Keratinocyte (primary cell): Measurements from ENCODE around the gene OR2V2. TPM values are rescaled to one million over a fixed set of nuclear protein-coding genes. Genes with fewer than 3 reads are reported as not detected.
A peak's percentile ranks its signal among the peaks of the same experiment; 100 is the strongest.

Experiments used
- DNase-seq: peaks from one replicate; pipeline ENCODE4 v3.0.0-alpha.2; 2011; ENCODE audit warnings: low read depth, missing footprints, low spot score
- FAIRE-seq: peaks from 2 replicates; lab custom pipeline; 2011; peaks lifted over from hg19 to GRCh38; lab: Jason Lieb, UNC
- H2AFZ ChIP-seq: 2 replicates; pipeline ENCODE4 v1.6.0; 2012; ENCODE audit warnings: low read length, control low read depth, inconsistent platforms; ENCODE audit not compliant: control insufficient read depth
- H3K27ac ChIP-seq: 2 replicates; pipeline ENCODE4 v1.5.1; 2011; ENCODE audit warnings: low read length; ENCODE audit not compliant: control insufficient read depth, insufficient read depth
- H3K27me3 ChIP-seq: 3 replicates; pipeline ENCODE4 v1.6.0; 2011; ENCODE audit warnings: low read length; ENCODE audit not compliant: control insufficient read depth, insufficient read depth; ENCODE audit errors: extremely low read depth
- H3K36me3 ChIP-seq, 2 experiments: 2 replicates in 1 of 2; 3 replicates in 1 of 2; pipeline ENCODE4 v1.5.1; 2011; ENCODE audit warnings: low read length in 2 of 2, mild to moderate bottlenecking in 1 of 2; ENCODE audit not compliant: control insufficient read depth in 2 of 2, insufficient read depth in 2 of 2; ENCODE audit errors: extremely low read depth in 1 of 2
- H3K4me1 ChIP-seq: 3 replicates; pipeline ENCODE4 v1.5.1; 2011; ENCODE audit warnings: low read length; ENCODE audit not compliant: control insufficient read depth, insufficient read depth; ENCODE audit errors: extremely low read depth
- H3K4me2 ChIP-seq: 3 replicates; pipeline ENCODE4 v1.6.0; 2011; ENCODE audit warnings: low read depth, low read length; ENCODE audit not compliant: control insufficient read depth, insufficient read depth; ENCODE audit errors: extremely low read depth
- H3K4me3 ChIP-seq, 3 experiments: fragments of 200-600 bp in 1 of 3; sonication (generic) in 1 of 3; 2 replicates in 2 of 3; 3 replicates in 1 of 3; pipeline ENCODE4 v1.5.1; 2011 to 2016; ENCODE audit warnings: low read length in 3 of 3, mild to moderate bottlenecking in 3 of 3, control low read depth in 2 of 3, inconsistent platforms in 1 of 3, low read depth in 1 of 3, mixed read lengths in 1 of 3, mixed run types in 1 of 3, moderate library complexity in 1 of 3; ENCODE audit not compliant: control insufficient read depth in 2 of 3, insufficient read depth in 2 of 3; ENCODE audit errors: extremely low read depth in 1 of 3
- H3K79me2 ChIP-seq: 2 replicates; pipeline ENCODE4 v1.6.0; 2012; ENCODE audit warnings: low read length; ENCODE audit not compliant: control insufficient read depth, insufficient read depth
- H3K9ac ChIP-seq: 3 replicates; pipeline ENCODE4 v1.6.0; 2011; ENCODE audit warnings: low read length; ENCODE audit not compliant: control insufficient read depth, insufficient read depth; ENCODE audit errors: extremely low read depth
- H3K9me1 ChIP-seq: 3 replicates; pipeline ENCODE4 v1.6.0; 2011; ENCODE audit warnings: low read length; ENCODE audit not compliant: control insufficient read depth, insufficient read depth; ENCODE audit errors: extremely low read depth
- H3K9me3 ChIP-seq: 2 replicates; pipeline ENCODE4 v1.5.1; 2012; ENCODE audit warnings: low read depth, low read length; ENCODE audit not compliant: control insufficient read depth
- H4K20me1 ChIP-seq: 3 replicates; pipeline ENCODE4 v1.6.0; 2011; ENCODE audit warnings: low read length; ENCODE audit not compliant: control insufficient read depth, insufficient read depth; ENCODE audit errors: extremely low read depth
- EZH2 ChIP-seq: IDR thresholded peaks from one replicate; pipeline ENCODE4 v1.6.1; 2012; ENCODE audit warnings: inconsistent platforms, mild to moderate bottlenecking, low read length, moderate library complexity
- dilution Hi-C: fragments of 300-500 bp; cut with MboI; formaldehyde crosslinking; loops from one replicate; pipeline ENCODE4 v1.7.0; 2020; ENCODE audit warnings: low sequenced_read_pairs; ENCODE audit not compliant: extremely low pct_ligation_motif_present
- polyA plus RNA-seq, 5 experiments: library from polyadenylated mRNA; depleted of rRNA in 3 of 5; stranded (reverse) in 3 of 5; stranded (forward) in 1 of 5; unstranded in 1 of 5; fragments of >200 nt; gene quantifications; 1 replicate in 1 of 5; 2 replicates in 3 of 5; 3 replicates in 1 of 5; pipeline versions ENCODE4 v1.2.1 to v1.2.3, GENCODE V29; 2011 to 2012; ENCODE audit warnings: missing spikeins in 2 of 5, low read depth in 1 of 5, low replicate concordance in 1 of 5
- TF ChIP-seq, protein P1 (sequence below), 3 experiments: IDR thresholded peaks in 1 of 3; conservative IDR thresholded peaks in 1 of 3; optimal IDR thresholded peaks in 1 of 3; 2 replicates in 2 of 3; 3 replicates in 1 of 3; pipeline versions ENCODE3 to v1.5.1; 2011; ENCODE audit warnings: low read length in 3 of 3, mild to moderate bottlenecking in 3 of 3, moderate library complexity in 2 of 3, control low read depth in 1 of 3, inconsistent platforms in 1 of 3; ENCODE audit not compliant: insufficient read depth in 2 of 3; ENCODE audit errors: extremely low read depth in 1 of 3

OR2V2 gene
- polyA plus RNA-seq, 1 donor (not counting 4 experiments of a cell fraction or from before 2014, with no cell fraction given) = not detected

GRCh38 chr5:181120761-181121160 lies 26.6 kb upstream of the OR2V2 start:
- H2AFZ ChIP-seq = no peak overlapping the region

GRCh38 chr5:181121675-181122561 lies 25.5 kb upstream of the OR2V2 start:
- dilution Hi-C loops = no loop called here
- H2AFZ ChIP-seq = peak overlapping the region; percentile 16
- peak overlapping the region; percentile 8 for H3K4me2 ChIP-seq
- H3K36me3 ChIP-seq = no peaks in the 10 kb centered on the region
- FAIRE-seq (no peak), DNase-seq (no peak)
- H4K20me1 ChIP-seq = no peaks in the 10 kb centered on the region
- no peak overlapping the region for H3K27ac ChIP-seq
- TF ChIP-seq, protein P1, sequence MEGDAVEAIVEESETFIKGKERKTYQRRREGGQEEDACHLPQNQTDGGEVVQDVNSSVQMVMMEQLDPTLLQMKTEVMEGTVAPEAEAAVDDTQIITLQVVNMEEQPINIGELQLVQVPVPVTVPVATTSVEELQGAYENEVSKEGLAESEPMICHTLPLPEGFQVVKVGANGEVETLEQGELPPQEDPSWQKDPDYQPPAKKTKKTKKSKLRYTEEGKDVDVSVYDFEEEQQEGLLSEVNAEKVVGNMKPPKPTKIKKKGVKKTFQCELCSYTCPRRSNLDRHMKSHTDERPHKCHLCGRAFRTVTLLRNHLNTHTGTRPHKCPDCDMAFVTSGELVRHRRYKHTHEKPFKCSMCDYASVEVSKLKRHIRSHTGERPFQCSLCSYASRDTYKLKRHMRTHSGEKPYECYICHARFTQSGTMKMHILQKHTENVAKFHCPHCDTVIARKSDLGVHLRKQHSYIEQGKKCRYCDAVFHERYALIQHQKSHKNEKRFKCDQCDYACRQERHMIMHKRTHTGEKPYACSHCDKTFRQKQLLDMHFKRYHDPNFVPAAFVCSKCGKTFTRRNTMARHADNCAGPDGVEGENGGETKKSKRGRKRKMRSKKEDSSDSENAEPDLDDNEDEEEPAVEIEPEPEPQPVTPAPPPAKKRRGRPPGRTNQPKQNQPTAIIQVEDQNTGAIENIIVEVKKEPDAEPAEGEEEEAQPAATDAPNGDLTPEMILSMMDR (optimal IDR thresholded peaks at IDR 0.05 in 1 of 3, IDR thresholded peaks at IDR 0.05 in 1 of 3, conservative IDR thresholded peaks at IDR 0.05 in 1 of 3; ENCODE audit: extremely low read depth in 1 of 3, insufficient read depth in 2 of 3, low read length in 3 of 3) = no peak
- TF ChIP-seq EZH2 = no peak
- H3K9ac ChIP-seq = no peak overlapping the region
- H3K79me2 ChIP-seq = no peaks in the 10 kb centered on the region
- H3K9me1 ChIP-seq = no peaks in the 10 kb centered on the region
- H3K4me1 ChIP-seq = peaks cover 21% of the 10 kb centered on the region
- H3K4me3 ChIP-seq = no peak overlapping the region
- H3K9me3 ChIP-seq = no peaks in the 10 kb centered on the region
- no peaks in the 10 kb centered on the region for H3K27me3 ChIP-seq

More at GRCh38 chr5:181120761-181121160, 26.6 kb upstream of the OR2V2 start:
- Histone ChIP-seq H3K4me2 (no peak overlapping the region), H3K9ac (no peak overlapping the region), H3K9me1 (no peaks in the 10 kb centered on the region), H3K9me3 (no peaks in the 10 kb centered on the region), H3K27ac (no peak overlapping the region), H3K79me2 (no peaks in the 10 kb centered on the region), H4K20me1 (no peaks in the 10 kb centered on the region), H3K4me1 (peaks cover 21% of the 10 kb centered on the region), H3K27me3 (no peaks in the 10 kb centered on the region), H3K4me3 (no peak overlapping the region), H3K36me3 (no peaks in the 10 kb centered on the region)
- DNase-seq = no peak
- TF ChIP-seq, protein P1 (optimal IDR thresholded peaks at IDR 0.05 in 1 of 3, IDR thresholded peaks at IDR 0.05 in 1 of 3, conservative IDR thresholded peaks at IDR 0.05 in 1 of 3; ENCODE audit: extremely low read depth in 1 of 3, insufficient read depth in 2 of 3, low read length in 3 of 3) = no peak
- TF ChIP-seq EZH2 = no peak
- FAIRE-seq = no peak
- dilution Hi-C loops = no loop called here
